K562 (cell line): ENCODE data around the gene CDC123. TPM values are rescaled to one million over a fixed set of nuclear protein-coding genes. Genes with fewer than 3 reads are reported as not detected.

Source experiments
- ATAC-seq: fragments of 200-7000 bp; cut with Tn5 transposase; 3 replicates; pipeline ENCODE4 v1.9.1; 2020; ENCODE audit warnings: moderate library complexity
- BruUV-seq: library from RNA; stranded (reverse); fragments of 400-500 nt; replicated peaks from 2 replicates; lab custom pipeline; 2021; lab: Mats Ljungman, UMichigan
- CTCF ChIA-PET: fragments of 300-600 bp; formaldehyde crosslinking; extraction: SDS; loops from one replicate; lab custom pipeline; 2021; ENCODE audit warnings: low intra/inter-chr PET ratio; lab: Yijun Ruan, JAX
- POLR2A ChIA-PET: fragments of 300-600, 350-650 bp; sonication (Branson Sonifier 250); formaldehyde crosslinking; extraction: SDS; loops from one replicate; lab custom pipeline; 2021; ENCODE audit warnings: antibody characterized with exemption, inconsistent platforms; lab: Yijun Ruan, JAX
- DNase-seq, 4 experiments: peaks; one replicate each; pipeline versions ENCODE4 v3.0.0 to v3.0.0-alpha.2; 2011 to 2018; ENCODE audit warnings: low spot score in 3 of 4, mixed read lengths in 3 of 4; ENCODE audit errors: extremely low read depth in 1 of 4
- FAIRE-seq: peaks from 2 replicates; lab custom pipeline; 2011; peaks lifted over from hg19 to GRCh38; lab: Jason Lieb, UNC
- H2AFZ ChIP-seq: 2 replicates; pipeline ENCODE4 v1.6.0; 2011; ENCODE audit warnings: low read depth, low read length, control low read depth, inconsistent platforms
- H3K27ac ChIP-seq: fragments of 200-600 bp; 3 replicates; pipeline ENCODE4 v1.8.0; 2011; ENCODE audit warnings: low read depth, mild to moderate bottlenecking, control low read depth, inconsistent platforms, low read length, moderate library complexity, mixed read lengths; ENCODE audit errors: extremely low read depth
- H3K27me3 ChIP-seq, 2 experiments: fragments of 300-600 bp in 1 of 2; 2 replicates in 1 of 2; 3 replicates in 1 of 2; pipeline versions ENCODE4 v1.6.0 to v1.8.0; 2011; ENCODE audit warnings: inconsistent platforms in 2 of 2, low read length in 2 of 2, mild to moderate bottlenecking in 1 of 2, mixed read lengths in 1 of 2, moderate library complexity in 1 of 2; ENCODE audit not compliant: control insufficient read depth in 2 of 2, insufficient read depth in 2 of 2
- H3K36me3 ChIP-seq: fragments of 300-600 bp; 3 replicates; pipeline ENCODE4 v1.8.0; 2011; ENCODE audit warnings: mild to moderate bottlenecking, low read length, inconsistent platforms; ENCODE audit not compliant: control insufficient read depth, insufficient read depth
- H3K4me1 ChIP-seq, 2 experiments: fragments of 200-600 bp in 1 of 2; replicated peaks in 1 of 2; 2 replicates in 1 of 2; 3 replicates in 1 of 2; pipeline versions ENCODE4 v1.5.1 to v1.8.0; 2011; ENCODE audit warnings: inconsistent platforms in 2 of 2, low read length in 2 of 2, mild to moderate bottlenecking in 1 of 2, mixed read lengths in 1 of 2, moderate library complexity in 1 of 2; ENCODE audit not compliant: control insufficient read depth in 2 of 2, insufficient read depth in 2 of 2
- H3K4me2 ChIP-seq: 2 replicates; pipeline ENCODE4 v1.6.1; 2011; ENCODE audit warnings: low read length, control low read depth, inconsistent platforms, mixed read lengths; ENCODE audit not compliant: insufficient read depth
- H3K4me3 ChIP-seq: fragments of 200-600 bp; sonication (generic), shearing (Covaris generic); 2 replicates; pipeline ENCODE4 v1.5.1; 2016; ENCODE audit warnings: control low read depth, inconsistent platforms
- H3K79me2 ChIP-seq: fragments of 200-600 bp; 3 replicates; pipeline ENCODE4 v1.8.0; 2011; ENCODE audit warnings: low read length, inconsistent platforms; ENCODE audit not compliant: control insufficient read depth, insufficient read depth
- H3K9ac ChIP-seq, 2 experiments: 2 replicates each; pipeline versions ENCODE4 v1.6.0 to v1.6.1; 2011; ENCODE audit warnings: low read depth in 2 of 2, low read length in 2 of 2, control low read depth in 1 of 2, inconsistent platforms in 1 of 2, mild to moderate bottlenecking in 1 of 2, mixed read lengths in 1 of 2; ENCODE audit not compliant: insufficient read depth in 1 of 2
- H3K9me1 ChIP-seq: one replicate; pipeline ENCODE4 v1.6.0; 2011; ENCODE audit warnings: inconsistent platforms, mild to moderate bottlenecking, low read length, moderate library complexity; ENCODE audit not compliant: control insufficient read depth, insufficient read depth
- H3K9me3 ChIP-seq: replicated peaks from 2 replicates; pipeline ENCODE4 v1.5.1; 2011; ENCODE audit warnings: low read depth, low read length, inconsistent platforms; ENCODE audit not compliant: control insufficient read depth, insufficient read depth
- H4K20me1 ChIP-seq: replicated peaks from 2 replicates; pipeline ENCODE4 v1.6.1; 2011; ENCODE audit warnings: low read length, inconsistent platforms, mixed read lengths; ENCODE audit not compliant: control insufficient read depth, insufficient read depth
- BRF1 ChIP-seq: IDR thresholded peaks from 3 replicates; pipeline ENCODE4 v1.6.1; 2011; ENCODE audit warnings: borderline replicate concordance, mild to moderate bottlenecking; ENCODE audit not compliant: insufficient read length; ENCODE audit errors: extremely low read depth
- C11orf30 ChIP-seq: fragments of 450-650 bp; IDR thresholded peaks from 2 replicates; pipeline ENCODE4 v1.6.1; 2016; ENCODE audit warnings: low read depth, mild to moderate bottlenecking
- CREB3 ChIP-seq: fragments of 450-650 bp; conservative IDR thresholded peaks from 2 replicates; pipeline ENCODE4 v1.6.1; 2016; ENCODE audit warnings: missing genetic modification characterization, low read depth, mild to moderate bottlenecking, missing compliant biosample characterization, moderate library complexity
- HLTF ChIP-seq: fragments of 450-650 bp; IDR thresholded peaks from 2 replicates; pipeline ENCODE4 v1.6.1; 2016
- HNRNPL ChIP-seq: fragments of 200-400 bp; formaldehyde crosslinking; IDR thresholded peaks from 2 replicates; pipeline ENCODE4 v1.6.1; 2017; ENCODE audit warnings: low read depth, mild to moderate bottlenecking, low read length
- MCM2 ChIP-seq: fragments of 450-650 bp; IDR thresholded peaks from 2 replicates; pipeline ENCODE4 v1.6.1; 2017; ENCODE audit warnings: low read depth, mild to moderate bottlenecking
- NFE2L1 ChIP-seq: fragments of 450-650 bp; IDR thresholded peaks from 2 replicates; pipeline ENCODE4 v1.6.1; 2016; ENCODE audit warnings: missing genetic modification characterization, low read depth, mild to moderate bottlenecking, missing compliant biosample characterization, moderate library complexity, borderline replicate concordance
- NR3C1 ChIP-seq: sonication (generic); formaldehyde crosslinking; IDR thresholded peaks from 2 replicates; pipeline ENCODE4 v1.8.1; 2022; ENCODE audit warnings: missing genetic modification reagents
- SIN3A ChIP-seq, 2 experiments: fragments of 150-350 bp in 1 of 2; IDR thresholded peaks; 2 replicates each; pipeline ENCODE4 v1.6.1; 2011 to 2016; ENCODE audit warnings: borderline replicate concordance in 2 of 2, low read depth in 2 of 2, low read length in 2 of 2, mild to moderate bottlenecking in 2 of 2, moderate library complexity in 2 of 2; ENCODE audit not compliant: control insufficient read depth in 1 of 2
- SLC30A9 ChIP-seq: fragments of 250-450 bp; sonication (Bioruptor Pico); IDR thresholded peaks from 2 replicates; pipeline ENCODE4 v1.8.0; 2022; ENCODE audit warnings: mild to moderate bottlenecking, moderate library complexity
- TAF1 ChIP-seq: IDR thresholded peaks from 2 replicates; pipeline ENCODE4 v1.6.1; 2011; ENCODE audit warnings: mild to moderate bottlenecking, low read length, moderate library complexity; ENCODE audit not compliant: insufficient read depth, control insufficient read depth, severe bottlenecking; ENCODE audit errors: extremely low read depth
- ZBED1 ChIP-seq: IDR thresholded peaks from 2 replicates; pipeline ENCODE4 v1.6.1; 2014
- ZKSCAN1 ChIP-seq: fragments of 150-350 bp; IDR thresholded peaks from 2 replicates; pipeline ENCODE4 v1.6.1; 2016; ENCODE audit warnings: low read depth, low read length
- ZNF707 ChIP-seq: fragments of 250-450 bp; sonication (Bioruptor Pico); conservative IDR thresholded peaks from 2 replicates; pipeline ENCODE4 v1.8.0; 2022; ENCODE audit warnings: inconsistent platforms, mild to moderate bottlenecking, moderate library complexity
- ZNF766 ChIP-seq: fragments of 200-800 bp; sonication (Bioruptor generic); conservative IDR thresholded peaks from 2 replicates; pipeline ENCODE4 v1.6.1; 2016; ENCODE audit warnings: missing genetic modification characterization, missing compliant biosample characterization
- ZNF778 ChIP-seq: fragments of 450-650 bp; formaldehyde crosslinking; IDR thresholded peaks from 2 replicates; pipeline ENCODE4 v1.4.0; 2020; ENCODE audit warnings: mild to moderate bottlenecking, moderate library complexity
- WGBS: fragments of 100-300 bp; shearing (Covaris generic); methylation state at CpG from one replicate; pipeline ENCODE4 v1.1.6; 2016; ENCODE audit warnings: low coverage, mixed read lengths; ENCODE audit not compliant: insufficient coverage; ENCODE audit errors: missing lambda C conversion rate; 5-methylcytosine and 5-hydroxymethylcytosine counted together
- in situ Hi-C: fragments of 300-500 bp; cut with MboI; formaldehyde crosslinking; loops from 4 replicates; pipeline ENCODE4 v1.15.0; 2018; ENCODE audit warnings: inconsistent platforms, mixed read lengths
- intact Hi-C: fragments of 100-400 bp; cut with micrococcal nuclease; formaldehyde crosslinking; loops from 2 replicates; pipeline ENCODE4 v1.14.2; 2022
- polyA plus RNA-seq, 8 experiments: library from polyadenylated mRNA; depleted of rRNA in 4 of 8; stranded (reverse) in 5 of 8; unstranded in 3 of 8; fragments of >200 nt; fragmentation: Nextera tagmentation in 2 of 8; fragmentation: Illumina TruSeq in 1 of 8; extraction: Ambion mirVana in 2 of 8; extraction: Trizol in 1 of 8; gene quantifications; 2 replicates each; pipeline versions ENCODE4 v1.2.1 to v1.2.3, GENCODE V29; 2011 to 2014; ENCODE audit warnings: inconsistent platforms in 1 of 8, missing spikeins in 1 of 8
- total RNA-seq, 7 experiments: library from RNA; depleted of rRNA in 6 of 7; stranded (reverse); fragments of >200 nt in 6 of 7; fragmentation: Illumina TruSeq in 2 of 7; extraction: Trizol in 2 of 7; gene quantifications; 2 replicates each; pipeline versions ENCODE4 v1.2.1 to v1.2.3, GENCODE V29; 2011 to 2021; ENCODE audit warnings: low replicate concordance in 1 of 7
- TF ChIP-seq, protein P1 (sequence below): fragments of 250-450 bp; sonication (Bioruptor Pico); IDR thresholded peaks from 2 replicates; pipeline ENCODE4 v1.4.0; 2020; ENCODE audit warnings: borderline replicate concordance

The CDC123 gene
- total and polyA plus RNA-seq, 9 of the 15 experiments (the other 6 are each of a cell fraction or from before 2014, with no cell fraction given): 137 to 288 (median 175) TPM

GRCh38 chr10:12165999-12166775, 29.8 kb upstream of the CDC123 start:
- Histone ChIP-seq H3K4me2 (no peak overlapping the region), H3K4me3 (no peak overlapping the region), H3K4me1 (no peaks in the 10 kb centered on the region; a peak in 1 of 5 replicates), H3K9ac (no peak overlapping the region), H3K36me3 (peaks cover 69% of the 10 kb centered on the region), H3K27me3 (no peaks in the 10 kb centered on the region), H3K9me1 (no peaks in the 10 kb centered on the region), H4K20me1 (no peaks in the 10 kb centered on the region), H3K27ac (no peak overlapping the region), H3K79me2 (no peaks in the 10 kb centered on the region), H2AFZ (no peak overlapping the region), H3K9me3 (no peaks in the 10 kb centered on the region)
- WGBS: 83% methylated on average over 6 of the region's 6 CpGs
- POLR2A ChIA-PET: interaction anchor here (0.9 kb wide), 1 partner anchor 29 kb away, joined by 3 read pairs; the partner anchor contains the start of genes CDC123 and NUDT5
- DNase-seq (no peak), ATAC-seq (no peak), FAIRE-seq (no peak)
- intact Hi-C loops: no loop called here
- CTCF ChIA-PET: no interaction called here
- TF ChIP-seq ZNF707 (CRISPR knock-in tag) (no peak), SIN3A (IDR thresholded peaks at IDR 0.05; ENCODE audit: borderline replicate concordance in 2 of 2, control insufficient read depth in 1 of 2, low read depth in 2 of 2, low read length in 2 of 2) (no peak), HLTF (no peak), C11orf30 (no peak), MCM2 (no peak), CREB3 (tag) (no peak), HNRNPL (no peak), ZNF778 (CRISPR knock-in tag) (no peak), SLC30A9 (CRISPR knock-in tag) (no peak), NFE2L1 (no peak), ZNF766 (CRISPR knock-in tag) (no peak), ZKSCAN1 (no peak), BRF1 (no peak), NR3C1 (CRISPR knock-in tag) (no peak), ZBED1 (no peak), TAF1 (no peak)
- TF ChIP-seq, protein P1, sequence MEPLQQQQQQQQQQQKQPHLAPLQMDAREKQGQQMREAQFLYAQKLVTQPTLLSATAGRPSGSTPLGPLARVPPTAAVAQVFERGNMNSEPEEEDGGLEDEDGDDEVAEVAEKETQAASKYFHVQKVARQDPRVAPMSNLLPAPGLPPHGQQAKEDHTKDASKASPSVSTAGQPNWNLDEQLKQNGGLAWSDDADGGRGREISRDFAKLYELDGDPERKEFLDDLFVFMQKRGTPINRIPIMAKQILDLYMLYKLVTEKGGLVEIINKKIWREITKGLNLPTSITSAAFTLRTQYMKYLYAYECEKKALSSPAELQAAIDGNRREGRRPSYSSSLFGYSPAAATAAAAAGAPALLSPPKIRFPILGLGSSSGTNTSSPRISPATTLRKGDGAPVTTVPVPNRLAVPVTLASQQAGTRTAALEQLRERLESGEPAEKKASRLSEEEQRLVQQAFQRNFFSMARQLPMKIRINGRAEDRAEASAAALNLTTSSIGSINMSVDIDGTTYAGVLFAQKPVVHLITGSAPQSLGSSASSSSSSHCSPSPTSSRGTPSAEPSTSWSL (CRISPR knock-in tag): no peak
- in situ Hi-C loops: no loop called here
- BruUV-seq: no TSS peak
